ENCODE results near the gene SEZ6. TPM values are rescaled to one million over a fixed set of nuclear protein-coding genes. Genes with fewer than 3 reads are reported as not detected.

The SEZ6 gene
- total RNA-seq, 2 experiments from 2014 or later, result 0.31 TPM; not detected in 1

- no peak for TF ChIP-seq CTCF (IDR thresholded peaks at IDR 0.05)
- ATAC-seq (ENCODE audit: poor library complexity) (no peak), DNase-seq (no peak)
- no peak overlapping the region for H3K27ac Mint-ChIP-seq
- H3K4me1 ChIP-seq (ENCODE audit: insufficient read depth, low read length), result peaks cover 9% of the 10 kb centered on the region
- no peaks in the 10 kb centered on the region for H3K9me3 Mint-ChIP-seq
- H3K27me3 ChIP-seq (ENCODE audit: control insufficient read depth in 1 of 2, insufficient read depth in 2 of 2, low read length in 2 of 2), result peaks cover 0 to 2% of the 10 kb centered on the region in 2 experiments
- H3K36me3 ChIP-seq (ENCODE audit: insufficient read depth, low read length), result no peaks in the 10 kb centered on the region
- H3K27me3 Mint-ChIP-seq, result no peaks in the 10 kb centered on the region
- no peaks in the 10 kb centered on the region for H3K4me1 Mint-ChIP-seq (ENCODE audit: low read depth)
- ChIA-PET CTCF (no interaction called here), POLR2A (no interaction called here)
- H3K9me3 ChIP-seq (ENCODE audit: control insufficient read depth in 1 of 2, insufficient read depth in 1 of 2, low read length in 2 of 2), result no peaks in the 10 kb centered on the region
- no peaks in the 10 kb centered on the region for H3K36me3 Mint-ChIP-seq (ENCODE audit: low read depth)
- H3K4me3 Mint-ChIP-seq, result no peak overlapping the region
- no peak overlapping the region for H3K27ac ChIP-seq (ENCODE audit: low read depth in 1 of 2, low read length in 2 of 2)
- intact Hi-C loops (cut with DNase I, micrococcal nuclease), result loop anchor here in 1 of 2 experiments (10.0 kb wide), 2 partner anchors 383 to 627 kb away; partner anchors contain the start of genes ALDOC, GIT1 and PIGS
- no peak overlapping the region for H3K4me3 ChIP-seq (ENCODE audit: low read length)
These were observed 47.9 kb downstream of the SEZ6 start for GRCh38 chr17:28957992-28958355.

- intact Hi-C loops (cut with DNase I, micrococcal nuclease), result loop anchor here in 1 of 2 experiments (10.0 kb wide), 2 partner anchors 383 to 627 kb away; partner anchors contain the start of genes ALDOC, GIT1 and PIGS
- no peak overlapping the region for H3K4me3 Mint-ChIP-seq
- no peaks in the 10 kb centered on the region for H3K4me1 Mint-ChIP-seq (ENCODE audit: low read depth)
- TF ChIP-seq CTCF (IDR thresholded peaks at IDR 0.05), result no peak
- no peaks in the 10 kb centered on the region for H3K27me3 Mint-ChIP-seq
- Histone ChIP-seq H3K9me3 (ENCODE audit: control insufficient read depth in 1 of 2, insufficient read depth in 1 of 2, low read length in 2 of 2) (no peaks in the 10 kb centered on the region), H3K4me3 (ENCODE audit: low read length) (no peak overlapping the region), H3K27me3 (ENCODE audit: control insufficient read depth in 1 of 2, insufficient read depth in 2 of 2, low read length in 2 of 2) (peaks cover 0 to 2% of the 10 kb centered on the region in 2 experiments), H3K27ac (ENCODE audit: low read depth in 1 of 2, low read length in 2 of 2) (no peak overlapping the region), H3K36me3 (ENCODE audit: insufficient read depth, low read length) (no peaks in the 10 kb centered on the region), H3K4me1 (ENCODE audit: insufficient read depth, low read length) (peaks cover 15% of the 10 kb centered on the region)
- H3K36me3 Mint-ChIP-seq (ENCODE audit: low read depth), result no peaks in the 10 kb centered on the region
- no peak overlapping the region for H3K27ac Mint-ChIP-seq
- ChIA-PET CTCF (interaction anchor here (1.0 kb wide), 1 partner anchor 167 kb away, joined by 3 read pairs; no protein-coding TSS in a partner anchor), POLR2A (no interaction called here)
- no peaks in the 10 kb centered on the region for H3K9me3 Mint-ChIP-seq
- ATAC-seq (ENCODE audit: poor library complexity) (no peak), DNase-seq (no peak)
These were observed 48.4 kb downstream of the SEZ6 start for GRCh38 chr17:28957277-28957991.

- Histone ChIP-seq H3K9me3 (ENCODE audit: control insufficient read depth in 1 of 2, insufficient read depth in 1 of 2, low read length in 2 of 2) (no peaks in the 10 kb centered on the region), H3K27ac (ENCODE audit: low read depth in 1 of 2, low read length in 2 of 2) (no peak overlapping the region), H3K4me3 (ENCODE audit: low read length) (no peak overlapping the region), H3K27me3 (ENCODE audit: control insufficient read depth in 1 of 2, insufficient read depth in 2 of 2, low read length in 2 of 2) (peaks cover 0 to 2% of the 10 kb centered on the region in 2 experiments), H3K4me1 (ENCODE audit: insufficient read depth, low read length) (peaks cover 19% of the 10 kb centered on the region), H3K36me3 (ENCODE audit: insufficient read depth, low read length) (no peaks in the 10 kb centered on the region)
- TF ChIP-seq CTCF (IDR thresholded peaks at IDR 0.05), result no peak
- Mint-ChIP-seq H3K4me1 (ENCODE audit: low read depth) (no peaks in the 10 kb centered on the region), H3K36me3 (ENCODE audit: low read depth) (no peaks in the 10 kb centered on the region), H3K4me3 (no peak overlapping the region), H3K27me3 (no peaks in the 10 kb centered on the region), H3K9me3 (no peaks in the 10 kb centered on the region), H3K27ac (no peak overlapping the region)
- intact Hi-C loops (cut with DNase I, micrococcal nuclease), result loop anchor here in 1 of 2 experiments (10.0 kb wide), 2 partner anchors 382 to 628 kb away; partner anchors contain the start of genes ALDOC, GIT1 and PIGS
- ChIA-PET CTCF (interaction anchor here (1.0 kb wide), 1 partner anchor 167 kb away, joined by 3 read pairs; no protein-coding TSS in a partner anchor), POLR2A (no interaction called here)
- no peak for ATAC-seq (ENCODE audit: poor library complexity)
- no peak for DNase-seq
These were observed 49.0 kb downstream of the SEZ6 start for GRCh38 chr17:28956861-28957260.

All from CD4-positive, alpha-beta T cell (primary cell).